Neural cell (in vitro differentiated cells): ENCODE data around the gene ZNF415. TPM values are rescaled to one million over a fixed set of nuclear protein-coding genes. Genes with fewer than 3 reads are reported as not detected.

Experiments
- H2AFZ ChIP-seq: fragments of 200-600, 300-800 bp; sonication (generic), shearing (Covaris generic); 2 replicates; pipeline ENCODE4 v1.6.0; 2014; ENCODE audit warnings: low read depth, mild to moderate bottlenecking, antibody characterized with exemption, low read length, moderate library complexity
- H3F3A ChIP-seq: fragments of 200-600 bp; shearing (Covaris generic); 2 replicates; pipeline ENCODE4 v1.6.1; 2016; ENCODE audit warnings: mild to moderate bottlenecking, moderate library complexity, mixed read lengths, antibody characterized with exemption, low read length; ENCODE audit not compliant: insufficient read depth, poor library complexity, severe bottlenecking
- H3K27ac ChIP-seq: fragments of 200-600, 300-800 bp; sonication (generic), shearing (Covaris generic); 2 replicates; pipeline ENCODE4 v1.5.1; 2014; ENCODE audit warnings: mild to moderate bottlenecking, low read length, moderate library complexity
- H3K27me3 ChIP-seq: fragments of 300-800, 200-600 bp; sonication (generic), shearing (Covaris generic); 2 replicates; pipeline ENCODE4 v1.6.0; 2014; ENCODE audit warnings: mild to moderate bottlenecking, low read depth, low read length, moderate library complexity; ENCODE audit not compliant: insufficient read depth
- H3K36me3 ChIP-seq: fragments of 300-800, 200-600 bp; sonication (generic), shearing (Covaris generic); 2 replicates; pipeline ENCODE4 v1.5.1; 2014; ENCODE audit warnings: mild to moderate bottlenecking, antibody characterized with exemption, low read length, moderate library complexity; ENCODE audit not compliant: insufficient read depth
- H3K4me2 ChIP-seq: fragments of 300-800, 200-600 bp; sonication (generic), shearing (Covaris generic); 2 replicates; pipeline ENCODE4 v1.6.0; 2014; ENCODE audit warnings: mild to moderate bottlenecking, low read length
- H3K4me3 ChIP-seq: fragments of 300-800, 200-600 bp; sonication (generic), shearing (Covaris generic); 2 replicates; pipeline ENCODE4 v1.5.1; 2014; ENCODE audit warnings: mild to moderate bottlenecking, low read length, moderate library complexity
- H3K79me2 ChIP-seq: fragments of 200-600 bp; shearing (Covaris generic); replicated peaks from 2 replicates; pipeline ENCODE4 v1.6.0; 2014; ENCODE audit warnings: mild to moderate bottlenecking, low read length, moderate library complexity; ENCODE audit not compliant: insufficient read depth
- H3K9ac ChIP-seq: fragments of 300-800, 200-600 bp; sonication (generic), shearing (Covaris generic); 2 replicates; pipeline ENCODE4 v1.6.1; 2016; ENCODE audit warnings: mild to moderate bottlenecking, low read length, mixed read lengths
- H3K9me2 ChIP-seq: fragments of 200-600 bp; shearing (Covaris generic); 2 replicates; pipeline ENCODE4 v1.6.1; 2016; ENCODE audit warnings: mild to moderate bottlenecking, low read length, mixed read lengths; ENCODE audit not compliant: insufficient read depth
- H3K9me3 ChIP-seq: fragments of 200-600, 300-800 bp; sonication (generic), shearing (Covaris generic); 2 replicates; pipeline ENCODE4 v1.6.1; 2016; ENCODE audit warnings: mild to moderate bottlenecking, mixed run types, low read length, moderate library complexity, mixed read lengths
- H4K20me1 ChIP-seq: fragments of 200-600 bp; shearing (Covaris generic); 2 replicates; pipeline ENCODE4 v1.6.1; 2016; ENCODE audit warnings: mild to moderate bottlenecking, mixed run types; ENCODE audit not compliant: insufficient read depth
- CTCF ChIP-seq: fragments of 450-650 bp; IDR thresholded peaks from 2 replicates; pipeline ENCODE4 v1.5.1; 2014; ENCODE audit warnings: antibody characterized with exemption, mild to moderate bottlenecking, moderate library complexity; ENCODE audit not compliant: poor library complexity, severe bottlenecking
- EP300 ChIP-seq: fragments of 450-650 bp; conservative IDR thresholded peaks from 2 replicates; pipeline ENCODE4 v1.6.1; 2014; ENCODE audit warnings: antibody characterized with exemption, mild to moderate bottlenecking, moderate library complexity; ENCODE audit not compliant: poor library complexity, severe bottlenecking
- EZH2 ChIP-seq: fragments of 200-600, 300-800 bp; shearing (Covaris generic), sonication (generic); IDR thresholded peaks from 2 replicates; pipeline ENCODE4 v1.6.1; 2014; ENCODE audit warnings: antibody characterized with exemption, low read length, borderline replicate concordance, mild to moderate bottlenecking; ENCODE audit not compliant: insufficient read depth, poor library complexity, severe bottlenecking
- MXI1 ChIP-seq: fragments of 450-650 bp; conservative IDR thresholded peaks from 2 replicates; pipeline ENCODE4 v1.6.1; 2014; ENCODE audit warnings: antibody characterized with exemption, mild to moderate bottlenecking; ENCODE audit not compliant: poor library complexity, severe bottlenecking
- POLR2AphosphoS5 ChIP-seq: IDR thresholded peaks from 2 replicates; pipeline ENCODE4 v1.6.1; 2012
- RAD21 ChIP-seq: fragments of 450-650 bp; conservative IDR thresholded peaks from 2 replicates; pipeline ENCODE4 v1.6.1; 2014; ENCODE audit warnings: antibody characterized with exemption, mild to moderate bottlenecking, moderate library complexity
- REST ChIP-seq: IDR thresholded peaks from 2 replicates; pipeline ENCODE4 v1.6.1; 2012; ENCODE audit warnings: borderline replicate concordance
- SMC3 ChIP-seq: fragments of 450-650 bp; conservative IDR thresholded peaks from 2 replicates; pipeline ENCODE4 v1.6.1; 2014; ENCODE audit warnings: antibody characterized with exemption, mild to moderate bottlenecking, moderate library complexity; ENCODE audit not compliant: poor library complexity
- TAF1 ChIP-seq: IDR thresholded peaks from 2 replicates; pipeline ENCODE4 v1.6.1; 2012; ENCODE audit warnings: low read depth
- polyA plus RNA-seq: library from polyadenylated mRNA; depleted of rRNA; stranded (reverse); fragments of >200 nt; gene quantifications from 2 replicates; pipeline ENCODE4 v1.2.3, GENCODE V29; 2014

The ZNF415 gene
- polyA plus RNA-seq, 1 donor from 2014 or later = 25.9 TPM

- Histone ChIP-seq H3K79me2 (no peaks in the 10 kb centered on the region), H3K4me3 (no peak overlapping the region), H3K9me2 (no peaks in the 10 kb centered on the region), H3K36me3 (peaks cover 22% of the 10 kb centered on the region), H4K20me1 (no peaks in the 10 kb centered on the region), H2AFZ (no peak overlapping the region), H3K9ac (no peak overlapping the region), H3K27ac (no peak overlapping the region), H3K4me2 (no peak overlapping the region), H3K9me3 (peaks cover 7% of the 10 kb centered on the region), H3K27me3 (no peaks in the 10 kb centered on the region), H3F3A (no peaks in the 10 kb centered on the region)
- TF ChIP-seq SMC3 (no peak), TAF1 (no peak), EP300 (no peak), POLR2AphosphoS5 (no peak), CTCF (no peak), REST (no peak), EZH2 (no peak), RAD21 (no peak), MXI1 (no peak)
Measured at GRCh38 chr19:53136432-53136831, 3.7 kb upstream of the ZNF415 start.

GRCh38 chr19:53131727-53132126 is 983 bp downstream of the ZNF415 start:
- Histone ChIP-seq H4K20me1 (no peaks in the 10 kb centered on the region), H3K79me2 (no peaks in the 10 kb centered on the region), H3K9me2 (no peaks in the 10 kb centered on the region), H3K4me2 (peak overlapping the region; percentile 85), H3K27ac (no peak overlapping the region), H3K36me3 (no peaks in the 10 kb centered on the region), H3K4me3 (peak overlapping the region; percentile 79), H2AFZ (peak overlapping the region; percentile 65), H3F3A (no peaks in the 10 kb centered on the region), H3K27me3 (no peaks in the 10 kb centered on the region), H3K9me3 (no peaks in the 10 kb centered on the region), H3K9ac (peak overlapping the region; percentile 75)
- TF ChIP-seq MXI1 (no peak), TAF1 (no peak), EZH2 (no peak), SMC3 (no peak), EP300 (no peak), CTCF (no peak), REST (no peak), POLR2AphosphoS5 (no peak), RAD21 (no peak)
